ENCODE measurements around the gene LSS.

- TF ChIP-seq YY1 (IDR thresholded peaks at IDR 0.05), result no peak
- TF ChIP-seq, protein P1, sequence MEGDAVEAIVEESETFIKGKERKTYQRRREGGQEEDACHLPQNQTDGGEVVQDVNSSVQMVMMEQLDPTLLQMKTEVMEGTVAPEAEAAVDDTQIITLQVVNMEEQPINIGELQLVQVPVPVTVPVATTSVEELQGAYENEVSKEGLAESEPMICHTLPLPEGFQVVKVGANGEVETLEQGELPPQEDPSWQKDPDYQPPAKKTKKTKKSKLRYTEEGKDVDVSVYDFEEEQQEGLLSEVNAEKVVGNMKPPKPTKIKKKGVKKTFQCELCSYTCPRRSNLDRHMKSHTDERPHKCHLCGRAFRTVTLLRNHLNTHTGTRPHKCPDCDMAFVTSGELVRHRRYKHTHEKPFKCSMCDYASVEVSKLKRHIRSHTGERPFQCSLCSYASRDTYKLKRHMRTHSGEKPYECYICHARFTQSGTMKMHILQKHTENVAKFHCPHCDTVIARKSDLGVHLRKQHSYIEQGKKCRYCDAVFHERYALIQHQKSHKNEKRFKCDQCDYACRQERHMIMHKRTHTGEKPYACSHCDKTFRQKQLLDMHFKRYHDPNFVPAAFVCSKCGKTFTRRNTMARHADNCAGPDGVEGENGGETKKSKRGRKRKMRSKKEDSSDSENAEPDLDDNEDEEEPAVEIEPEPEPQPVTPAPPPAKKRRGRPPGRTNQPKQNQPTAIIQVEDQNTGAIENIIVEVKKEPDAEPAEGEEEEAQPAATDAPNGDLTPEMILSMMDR (IDR thresholded peaks at IDR 0.05; ENCODE audit: low read depth, low read length, missing input control), result no peak
- TF ChIP-seq, protein P2, sequence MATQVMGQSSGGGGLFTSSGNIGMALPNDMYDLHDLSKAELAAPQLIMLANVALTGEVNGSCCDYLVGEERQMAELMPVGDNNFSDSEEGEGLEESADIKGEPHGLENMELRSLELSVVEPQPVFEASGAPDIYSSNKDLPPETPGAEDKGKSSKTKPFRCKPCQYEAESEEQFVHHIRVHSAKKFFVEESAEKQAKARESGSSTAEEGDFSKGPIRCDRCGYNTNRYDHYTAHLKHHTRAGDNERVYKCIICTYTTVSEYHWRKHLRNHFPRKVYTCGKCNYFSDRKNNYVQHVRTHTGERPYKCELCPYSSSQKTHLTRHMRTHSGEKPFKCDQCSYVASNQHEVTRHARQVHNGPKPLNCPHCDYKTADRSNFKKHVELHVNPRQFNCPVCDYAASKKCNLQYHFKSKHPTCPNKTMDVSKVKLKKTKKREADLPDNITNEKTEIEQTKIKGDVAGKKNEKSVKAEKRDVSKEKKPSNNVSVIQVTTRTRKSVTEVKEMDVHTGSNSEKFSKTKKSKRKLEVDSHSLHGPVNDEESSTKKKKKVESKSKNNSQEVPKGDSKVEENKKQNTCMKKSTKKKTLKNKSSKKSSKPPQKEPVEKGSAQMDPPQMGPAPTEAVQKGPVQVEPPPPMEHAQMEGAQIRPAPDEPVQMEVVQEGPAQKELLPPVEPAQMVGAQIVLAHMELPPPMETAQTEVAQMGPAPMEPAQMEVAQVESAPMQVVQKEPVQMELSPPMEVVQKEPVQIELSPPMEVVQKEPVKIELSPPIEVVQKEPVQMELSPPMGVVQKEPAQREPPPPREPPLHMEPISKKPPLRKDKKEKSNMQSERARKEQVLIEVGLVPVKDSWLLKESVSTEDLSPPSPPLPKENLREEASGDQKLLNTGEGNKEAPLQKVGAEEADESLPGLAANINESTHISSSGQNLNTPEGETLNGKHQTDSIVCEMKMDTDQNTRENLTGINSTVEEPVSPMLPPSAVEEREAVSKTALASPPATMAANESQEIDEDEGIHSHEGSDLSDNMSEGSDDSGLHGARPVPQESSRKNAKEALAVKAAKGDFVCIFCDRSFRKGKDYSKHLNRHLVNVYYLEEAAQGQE (IDR thresholded peaks at IDR 0.05), result no peak
Measured at GRCh38 chr21:46173573-46173972, 55.0 kb downstream of the LSS start.
